ENCODE results near the gene PRDM15.

GRCh38 chr21:41804381-41804780 is 74.8 kb downstream of the PRDM15 start:
- TF ChIP-seq, protein P1, sequence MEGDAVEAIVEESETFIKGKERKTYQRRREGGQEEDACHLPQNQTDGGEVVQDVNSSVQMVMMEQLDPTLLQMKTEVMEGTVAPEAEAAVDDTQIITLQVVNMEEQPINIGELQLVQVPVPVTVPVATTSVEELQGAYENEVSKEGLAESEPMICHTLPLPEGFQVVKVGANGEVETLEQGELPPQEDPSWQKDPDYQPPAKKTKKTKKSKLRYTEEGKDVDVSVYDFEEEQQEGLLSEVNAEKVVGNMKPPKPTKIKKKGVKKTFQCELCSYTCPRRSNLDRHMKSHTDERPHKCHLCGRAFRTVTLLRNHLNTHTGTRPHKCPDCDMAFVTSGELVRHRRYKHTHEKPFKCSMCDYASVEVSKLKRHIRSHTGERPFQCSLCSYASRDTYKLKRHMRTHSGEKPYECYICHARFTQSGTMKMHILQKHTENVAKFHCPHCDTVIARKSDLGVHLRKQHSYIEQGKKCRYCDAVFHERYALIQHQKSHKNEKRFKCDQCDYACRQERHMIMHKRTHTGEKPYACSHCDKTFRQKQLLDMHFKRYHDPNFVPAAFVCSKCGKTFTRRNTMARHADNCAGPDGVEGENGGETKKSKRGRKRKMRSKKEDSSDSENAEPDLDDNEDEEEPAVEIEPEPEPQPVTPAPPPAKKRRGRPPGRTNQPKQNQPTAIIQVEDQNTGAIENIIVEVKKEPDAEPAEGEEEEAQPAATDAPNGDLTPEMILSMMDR (IDR thresholded peaks at IDR 0.05; ENCODE audit: low read length): no peak
- no peak for TF ChIP-seq EZH2 (optimal IDR thresholded peaks at IDR 0.05; ENCODE audit: low read depth, low read length)
- TF ChIP-seq EZH2phosphoT487 (IDR thresholded peaks at IDR 0.05; ENCODE audit: low read length): no peak
